ENCODE results near the gene ZXDC. TPM values are rescaled to one million over a fixed set of nuclear protein-coding genes. Genes with fewer than 3 reads are reported as not detected.

ZXDC gene
- total RNA-seq, 4 donors from 2014 or later = 22.7 to 47.0 (median 27.9) TPM

- ATAC-seq (ENCODE audit: low FRiP score) = no peak
- TF ChIP-seq CTCF (IDR thresholded peaks at IDR 0.05) = no peak
- no peak for DNase-seq (ENCODE audit: low spot score)
Measured at GRCh38 chr3:126401611-126402160, 74.0 kb downstream of the ZXDC start.

- ATAC-seq (ENCODE audit: low FRiP score) (no peak), DNase-seq (ENCODE audit: low spot score) (no peak)
- TF ChIP-seq CTCF (IDR thresholded peaks at IDR 0.05) = no peak
Measured at GRCh38 chr3:126399756-126400155, 75.9 kb downstream of the ZXDC start.

DNA sequence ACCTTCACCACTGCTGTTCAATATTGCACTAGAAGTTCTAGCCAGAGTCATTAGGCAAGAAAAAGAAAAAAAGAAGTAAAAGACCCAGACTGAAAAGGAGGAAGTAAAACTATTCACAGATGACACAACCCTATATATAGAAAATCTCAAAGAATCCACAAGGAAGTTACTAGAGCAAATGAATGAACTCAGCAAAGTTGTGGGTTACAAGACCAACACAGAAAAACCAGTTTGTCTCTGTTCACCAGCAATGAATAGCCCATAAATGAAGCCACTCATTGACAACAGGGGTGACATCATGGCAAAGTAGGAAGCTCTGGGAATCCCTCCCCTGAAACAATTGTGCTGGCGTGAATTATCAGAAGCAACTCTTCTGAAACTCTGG, 76.3 kb downstream of the ZXDC start:
- TF ChIP-seq CTCF (IDR thresholded peaks at IDR 0.05) = no peak
- DNase-seq (ENCODE audit: low spot score) (no peak), ATAC-seq (ENCODE audit: low FRiP score) (no peak)

DNA sequence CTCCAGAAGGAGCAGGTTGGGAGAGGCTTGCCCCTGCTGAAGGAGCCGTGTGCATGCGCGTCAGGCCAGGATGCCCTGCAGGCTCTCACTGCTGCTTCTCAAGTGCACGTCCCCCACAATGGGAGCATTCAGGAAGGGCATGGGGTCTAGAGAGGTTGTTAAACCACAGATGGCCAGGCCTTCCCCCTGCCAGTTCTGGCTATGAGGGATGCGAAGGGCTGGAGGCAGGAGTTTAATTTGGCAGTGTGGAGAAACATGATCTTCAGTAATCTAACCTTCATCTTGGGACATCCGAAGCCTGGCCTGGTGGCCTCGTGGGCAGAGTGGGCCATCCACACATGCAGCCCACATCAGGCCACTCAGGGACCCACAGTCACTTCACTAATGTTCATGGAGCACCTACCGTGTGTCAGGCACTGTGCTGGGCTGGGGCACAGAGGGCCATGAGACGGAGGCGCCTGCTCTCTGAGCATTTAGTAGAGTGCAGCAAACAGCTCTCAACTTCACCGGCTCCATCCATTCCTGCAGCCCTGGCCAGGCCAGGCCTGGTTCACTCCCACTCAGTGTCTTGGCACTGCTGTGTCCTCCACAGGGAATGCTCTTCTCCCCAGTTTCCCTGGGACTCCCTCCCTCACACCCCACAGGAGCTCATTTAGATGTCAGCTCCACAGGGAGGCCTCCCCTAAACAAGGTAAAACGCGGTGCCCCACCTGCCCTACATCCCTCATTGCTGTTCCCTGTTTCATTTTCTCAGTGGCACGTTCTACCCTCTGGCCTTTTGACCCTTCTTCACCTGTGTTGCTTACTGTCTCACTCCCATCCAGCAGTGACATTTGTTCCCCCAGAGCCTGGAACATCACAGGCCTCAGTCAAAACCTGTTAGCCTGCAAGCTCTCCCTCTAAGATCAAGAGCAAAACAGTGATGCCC, 77.0 kb downstream of the ZXDC start:
- DNase-seq (ENCODE audit: low spot score) (no peak), ATAC-seq (ENCODE audit: low FRiP score) (no peak)
- no peak for TF ChIP-seq CTCF (IDR thresholded peaks at IDR 0.05)

GRCh38 chr3:126397610-126398422, 77.9 kb downstream of the ZXDC start:
- no peak for TF ChIP-seq CTCF (IDR thresholded peaks at IDR 0.05)
- no peak for ATAC-seq (ENCODE audit: low FRiP score)
- no peak for DNase-seq (ENCODE audit: low spot score)

- DNase-seq (ENCODE audit: low spot score) (no peak), ATAC-seq (ENCODE audit: low FRiP score) (no peak)
- no peak for TF ChIP-seq CTCF (IDR thresholded peaks at IDR 0.05)
Measured at GRCh38 chr3:126396536-126396935, 79.2 kb downstream of the ZXDC start.

All from omental fat pad (tissue), 4 donors.